Parathyroid adenoma (tissue), 2 donors: ENCODE data around the gene PDCD7.

Experiments used
- H2AFZ ChIP-seq: fragments of 300-600 bp; sonication (generic); one replicate; pipeline ENCODE4 v1.7.0; 2017; ENCODE audit warnings: antibody characterized with exemption, mild to moderate bottlenecking
- H3K27ac ChIP-seq: fragments of 300-600 bp; sonication (generic); one replicate; pipeline ENCODE4 v1.7.0; 2017
- H3K27me3 ChIP-seq: fragments of 300-600 bp; sonication (generic); one replicate; pipeline ENCODE4 v1.7.0; 2017; ENCODE audit warnings: low read length; ENCODE audit not compliant: control insufficient read depth, insufficient read depth
- H3K36me3 ChIP-seq: fragments of 300-600 bp; sonication (generic); one replicate; pipeline ENCODE4 v1.7.0; 2017; ENCODE audit warnings: low read length; ENCODE audit not compliant: control insufficient read depth, insufficient read depth
- H3K4me1 ChIP-seq: fragments of 300-600 bp; sonication (generic); one replicate; pipeline ENCODE4 v1.7.0; 2017; ENCODE audit warnings: control low read depth
- H3K4me2 ChIP-seq: fragments of 300-600 bp; sonication (generic); one replicate; pipeline ENCODE4 v1.7.0; 2017; ENCODE audit warnings: low read length
- H3K4me3 ChIP-seq: fragments of 300-600 bp; sonication (generic); one replicate; pipeline ENCODE4 v1.7.0; 2017; ENCODE audit warnings: low read depth, low read length
- H3K79me2 ChIP-seq: fragments of 300-600 bp; sonication (generic); one replicate; pipeline ENCODE4 v1.7.0; 2017; ENCODE audit warnings: control low read depth
- H3K9ac ChIP-seq: fragments of 300-600 bp; sonication (generic); one replicate; pipeline ENCODE4 v1.7.0; 2017; ENCODE audit warnings: mild to moderate bottlenecking
- H3K9me3 ChIP-seq: fragments of 300-600 bp; sonication (generic); one replicate; pipeline ENCODE4 v1.7.0; 2017; ENCODE audit warnings: low read length; ENCODE audit not compliant: control insufficient read depth
- CTCF ChIP-seq: fragments of 300-600 bp; sonication (generic); IDR thresholded peaks from one replicate; pipeline ENCODE4 v1.7.0; 2017; ENCODE audit warnings: antibody characterized with exemption, mild to moderate bottlenecking
- donor health status: primary hyperparathyroidism.

The PDCD7 gene

GRCh38 chr15:65110676-65111292, 22.8 kb downstream of the PDCD7 start:
- H3K4me3 ChIP-seq: no peak overlapping the region
- no peaks in the 10 kb centered on the region for H3K4me1 ChIP-seq
- no peak overlapping the region for H3K9ac ChIP-seq
- TF ChIP-seq CTCF: no peak
- no peak overlapping the region for H2AFZ ChIP-seq
- H3K27ac ChIP-seq: no peak overlapping the region
- no peaks in the 10 kb centered on the region for H3K79me2 ChIP-seq
- no peaks in the 10 kb centered on the region for H3K9me3 ChIP-seq
- no peaks in the 10 kb centered on the region for H3K27me3 ChIP-seq
- no peak overlapping the region for H3K4me2 ChIP-seq
- H3K36me3 ChIP-seq: no peaks in the 10 kb centered on the region

- Histone ChIP-seq H3K27me3 (no peaks in the 10 kb centered on the region), H3K9me3 (no peaks in the 10 kb centered on the region), H3K27ac (no peak overlapping the region), H3K4me2 (no peak overlapping the region), H3K4me3 (no peak overlapping the region), H3K36me3 (no peaks in the 10 kb centered on the region), H3K9ac (no peak overlapping the region), H3K4me1 (no peaks in the 10 kb centered on the region), H3K79me2 (no peaks in the 10 kb centered on the region), H2AFZ (no peak overlapping the region)
- TF ChIP-seq CTCF: no peak
Observed at GRCh38 chr15:65106011-65106590, 27.5 kb downstream of the PDCD7 start.

GRCh38 chr15:65105038-65105437, 28.6 kb downstream of the PDCD7 start:
- no peaks in the 10 kb centered on the region for H3K79me2 ChIP-seq
- no peak for TF ChIP-seq CTCF

GRCh38 chr15:65102912-65103311, 30.7 kb downstream of the PDCD7 start:
- Histone ChIP-seq H3K9me3 (no peaks in the 10 kb centered on the region), H3K4me3 (no peak overlapping the region), H3K79me2 (no peaks in the 10 kb centered on the region), H3K4me1 (no peaks in the 10 kb centered on the region), H3K27ac (no peak overlapping the region), H3K27me3 (no peaks in the 10 kb centered on the region), H3K36me3 (no peaks in the 10 kb centered on the region), H2AFZ (no peak overlapping the region), H3K4me2 (no peak overlapping the region), H3K9ac (no peak overlapping the region)
- TF ChIP-seq CTCF: no peak

More at GRCh38 chr15:65105038-65105437, 28.6 kb downstream of the PDCD7 start:
- Histone ChIP-seq H3K9ac (no peak overlapping the region), H2AFZ (no peak overlapping the region), H3K9me3 (no peaks in the 10 kb centered on the region), H3K27me3 (no peaks in the 10 kb centered on the region), H3K4me1 (no peaks in the 10 kb centered on the region), H3K36me3 (no peaks in the 10 kb centered on the region), H3K4me3 (no peak overlapping the region), H3K27ac (no peak overlapping the region), H3K4me2 (no peak overlapping the region)
